HG02840 (cell line): ENCODE data around the gene EGR2.
"Not testable (repeated sequence)": the region's sequence is repeated elsewhere in the genome, so short reads cannot be mapped to it uniquely, and the experiment has no call there.

ENCODE experiments used
- ATAC-seq: cut with Tn5 transposase; IDR thresholded peaks from one replicate; pipeline ENCODE4 v1.9.1; 2021; ENCODE audit warnings: mild to moderate bottlenecking, moderate library complexity, moderate number of reproducible peaks; ENCODE audit not compliant: unreplicated experiment, low FRiP score

Gene EGR2

GRCh38 chr10:62795762-62796161, 20.4 kb downstream of the EGR2 start:
- no peak for ATAC-seq

- no peak for ATAC-seq
Measured at GRCh38 chr10:62795100-62795499, 21.1 kb downstream of the EGR2 start.

DNA sequence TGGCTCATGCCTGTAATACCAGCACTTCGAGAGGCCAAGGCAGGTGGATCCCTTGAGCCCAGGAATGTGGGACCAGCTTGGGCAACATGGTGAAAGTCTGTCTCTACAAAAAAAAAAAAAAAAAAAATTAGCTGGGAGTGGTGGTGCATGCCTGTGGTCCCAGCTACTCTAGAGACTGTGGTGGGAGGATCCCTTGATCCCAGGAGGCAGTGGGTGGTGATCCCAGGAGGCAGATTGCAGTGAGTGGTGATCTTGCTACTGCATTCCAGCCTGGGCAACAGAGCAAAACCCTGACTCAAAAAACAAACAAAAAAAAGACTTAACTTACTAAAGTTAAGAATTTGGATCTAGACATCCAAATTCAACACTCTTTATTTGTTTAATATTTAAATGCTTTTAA, 21.9 kb downstream of the EGR2 start:
- ATAC-seq, result no peak

GRCh38 chr10:62792261-62792660, 23.9 kb downstream of the EGR2 start:
- no peak for ATAC-seq

DNA sequence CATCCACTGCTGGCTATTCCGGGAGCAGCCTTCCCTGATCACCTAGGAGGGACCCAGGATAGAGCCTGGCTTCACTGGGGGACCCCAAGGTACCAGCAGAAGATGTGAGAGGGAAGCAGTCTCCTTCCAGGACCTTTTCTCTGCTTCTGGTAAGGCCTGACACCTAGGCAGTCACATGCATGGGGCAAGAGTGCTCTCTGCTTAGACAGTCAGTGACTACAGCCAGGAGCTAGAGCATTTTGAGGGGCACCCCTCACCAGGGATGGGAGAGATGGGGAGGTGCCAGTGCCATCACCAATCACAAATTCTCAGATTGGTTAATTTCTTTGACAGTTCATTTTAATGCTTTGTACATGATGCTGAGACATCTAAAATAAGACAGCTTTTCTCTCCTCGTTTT, 25.6 kb downstream of the EGR2 start:
- no peak for ATAC-seq

DNA sequence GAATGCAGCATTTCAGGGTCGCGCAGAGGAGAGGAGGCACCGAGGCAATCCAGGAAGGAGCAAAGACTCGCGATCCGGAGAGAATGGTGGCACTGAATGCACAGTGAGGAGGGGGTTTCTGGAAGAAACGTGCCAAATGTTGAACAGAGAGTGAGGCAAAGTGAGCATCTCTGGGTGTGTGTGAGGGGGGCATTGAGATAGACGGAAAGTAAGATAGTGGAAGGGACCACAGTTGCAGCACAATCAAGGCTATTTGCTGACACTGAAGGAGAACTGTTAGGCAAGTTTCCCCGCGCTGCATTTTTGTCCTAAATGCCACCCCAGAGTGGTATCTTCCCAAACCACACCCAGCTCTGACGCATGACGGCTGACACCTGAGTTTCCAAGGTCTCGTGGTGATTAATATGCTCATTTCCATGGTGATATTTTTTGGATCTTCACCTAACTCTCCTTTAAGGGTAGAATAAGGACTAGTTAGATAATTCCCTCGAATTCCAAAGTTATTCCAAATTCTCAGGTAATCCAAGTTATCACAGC, 26.1 kb downstream of the EGR2 start:
- no peak for ATAC-seq

- ATAC-seq, result no peak
Measured at GRCh38 chr10:62788861-62789467, 27.2 kb downstream of the EGR2 start.

GRCh38 chr10:62788285-62788684, 27.9 kb downstream of the EGR2 start:
- ATAC-seq, result not testable (repeated sequence)

DNA sequence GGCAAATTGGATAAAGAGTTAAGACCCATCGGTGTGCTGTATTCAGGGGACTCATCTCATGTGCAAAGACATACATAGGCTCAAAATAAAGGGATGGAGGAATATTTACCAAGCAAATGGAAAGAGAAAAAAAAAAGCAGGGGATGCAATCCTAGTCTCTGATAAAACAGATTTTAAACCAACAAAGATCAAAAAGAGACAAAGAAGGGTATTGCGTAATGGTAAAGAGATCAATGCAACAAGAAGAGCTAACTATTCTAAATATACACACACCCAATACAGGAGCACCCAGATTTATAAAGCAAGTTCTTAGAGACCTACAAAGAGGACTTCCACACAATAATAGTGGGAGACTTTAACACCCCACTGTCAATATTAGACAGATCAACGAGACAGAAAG, 31.6 kb downstream of the EGR2 start:
- not testable (repeated sequence) for ATAC-seq

DNA sequence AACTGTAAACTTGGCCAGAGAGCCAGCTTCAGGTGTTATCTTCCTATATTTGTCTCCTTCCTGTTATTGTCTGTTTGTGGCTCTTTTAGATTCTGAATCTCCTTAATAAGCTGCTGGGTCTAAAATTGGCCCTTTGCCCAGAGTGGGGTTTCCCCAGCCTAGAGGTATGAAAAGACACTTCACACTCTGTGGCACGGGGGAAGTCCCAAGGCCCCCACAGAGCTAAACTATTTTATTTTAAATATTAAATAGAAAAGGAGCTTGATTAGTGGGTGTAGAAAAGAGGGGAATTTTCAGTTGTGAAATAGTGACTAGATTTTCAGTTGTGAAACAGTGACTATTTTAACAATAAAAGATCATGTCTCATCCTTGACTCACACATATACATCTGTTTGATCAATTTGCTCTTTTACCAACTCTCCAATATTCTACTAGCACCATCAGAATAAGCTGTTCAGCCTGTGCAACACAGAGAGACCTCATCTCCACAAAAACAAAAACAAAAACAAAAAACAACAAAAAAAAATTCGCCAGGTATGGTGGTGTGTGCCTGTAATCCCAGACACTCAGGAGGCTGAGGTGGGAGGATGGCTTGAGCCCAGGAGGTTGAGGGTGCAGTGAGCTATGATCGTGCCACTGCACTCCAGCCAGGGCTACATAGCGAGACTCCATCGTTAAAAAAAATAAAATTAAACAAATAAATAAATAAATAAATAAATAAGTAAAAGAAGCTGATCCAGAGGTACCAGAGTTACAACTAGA, 36.5 kb downstream of the EGR2 start:
- ATAC-seq, result peak; percentile 93

- no peak for ATAC-seq
Measured at GRCh38 chr10:62778125-62778524, 38.0 kb downstream of the EGR2 start.

DNA sequence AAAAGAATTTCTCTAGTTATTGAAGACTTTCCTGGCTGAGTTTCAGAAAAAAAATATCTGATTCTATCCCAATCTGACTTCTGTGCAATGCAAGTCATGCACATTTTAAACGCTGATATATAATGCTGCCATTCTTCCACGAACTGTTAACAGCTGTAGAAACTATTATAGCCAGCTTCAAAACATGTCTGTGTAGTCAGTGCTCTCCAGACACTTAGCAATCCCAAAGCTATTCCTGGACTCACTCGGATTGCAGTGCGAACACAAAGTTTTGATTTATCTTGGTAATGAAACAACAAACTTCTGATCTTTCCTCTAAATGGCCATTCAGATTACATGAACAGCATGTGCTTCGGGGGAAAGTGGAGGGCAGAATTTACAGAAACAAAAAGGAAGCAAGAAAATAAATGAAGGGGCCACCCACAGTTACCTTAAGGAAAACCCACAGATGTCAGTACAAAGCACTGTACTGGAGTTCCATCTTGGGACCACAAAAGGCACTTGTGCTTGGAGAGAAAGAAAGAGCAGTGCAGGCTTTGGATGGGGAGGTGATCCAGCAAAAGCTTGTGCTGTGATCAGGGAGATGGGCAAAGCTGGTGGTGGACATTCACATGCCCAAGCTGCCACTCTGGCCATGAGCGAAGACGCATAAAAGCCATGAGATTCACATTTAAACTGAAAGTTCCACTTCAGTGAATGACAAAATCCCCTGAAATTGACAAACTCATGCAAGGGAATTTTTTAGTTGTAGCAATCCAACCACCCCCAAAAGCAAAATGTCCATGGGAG, 43.8 kb downstream of the EGR2 start:
- ATAC-seq, result no peak

- ATAC-seq, result peak; percentile 58
Measured at GRCh38 chr10:62769574-62770242, 46.5 kb downstream of the EGR2 start.

DNA sequence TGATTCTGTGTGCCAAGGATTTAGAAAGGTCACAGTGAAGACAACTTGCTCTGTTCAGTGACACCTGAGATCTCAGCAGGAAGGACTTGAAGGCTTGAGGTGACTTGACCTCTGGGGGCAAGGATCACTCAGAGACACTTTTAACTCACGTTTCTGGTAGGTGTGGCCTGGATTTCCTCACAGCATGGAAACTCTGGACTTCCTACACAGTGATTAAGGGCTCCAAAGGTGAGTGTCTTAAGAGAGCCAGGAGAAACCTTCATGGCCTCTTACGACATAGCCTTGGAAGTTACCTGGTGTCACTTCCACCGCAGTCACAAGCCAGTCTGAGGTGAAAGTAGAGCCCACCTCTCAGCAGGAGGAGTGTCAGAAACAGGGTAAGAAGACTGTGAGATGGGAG, 49.8 kb downstream of the EGR2 start:
- ATAC-seq, result no peak

DNA sequence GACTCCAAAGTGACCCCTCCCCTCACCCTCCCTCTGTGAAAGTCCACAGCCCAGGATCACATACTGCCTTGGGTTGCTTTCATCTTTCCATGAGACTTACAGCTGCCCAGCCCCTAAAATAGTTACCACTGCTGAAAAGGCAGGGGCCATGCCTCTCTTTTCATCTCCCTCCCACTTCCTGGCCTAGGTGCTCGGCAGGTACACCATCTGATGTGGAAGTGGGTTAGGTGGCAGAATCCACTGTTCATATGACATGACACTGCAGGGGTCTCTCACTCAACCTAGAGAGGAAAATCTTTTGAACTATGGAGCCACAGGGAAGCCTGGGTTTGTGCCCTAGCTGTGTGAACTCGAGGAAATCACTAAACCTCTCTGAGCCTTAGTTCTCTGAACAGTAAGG, 50.4 kb downstream of the EGR2 start:
- ATAC-seq, result no peak

DNA sequence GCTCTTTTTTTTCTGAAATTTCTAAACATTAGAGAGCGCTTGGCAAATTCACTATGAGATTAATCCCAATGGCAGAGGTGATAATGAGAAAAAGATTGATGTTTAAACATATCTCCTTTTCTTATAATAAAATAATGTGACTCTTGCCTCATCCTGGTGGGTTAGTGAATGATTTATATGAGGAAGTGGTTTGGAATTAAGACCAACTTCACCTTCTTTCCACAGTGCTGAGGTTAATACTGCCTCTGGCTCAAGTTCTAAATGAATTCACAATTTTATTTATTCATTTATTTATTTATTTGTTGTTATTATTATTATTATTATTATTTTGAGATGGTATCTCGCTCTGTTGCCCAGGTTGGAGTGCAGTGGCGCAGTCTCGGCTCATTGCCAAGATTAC, 52.2 kb downstream of the EGR2 start:
- no peak for ATAC-seq

- ATAC-seq, result no peak
Measured at GRCh38 chr10:62763155-62763554, 53.0 kb downstream of the EGR2 start.
